ENCODE data around the gene RIC3.

- 0 out of 2 replicates have a peak, but pooled peaks have one; percentile 30 for TF ChIP-seq CTCF (conservative IDR thresholded peaks at IDR 0.05; ENCODE audit: low read depth, low read length)
- no peak for TF ChIP-seq EZH2 (IDR thresholded peaks at IDR 0.05; ENCODE audit: low read length, unreplicated experiment)
These were observed 81.6 kb downstream of the RIC3 start for GRCh38 chr11:8087185-8087584.
